SK-N-SH (cell line): ENCODE results near the gene FLRT2.

Experiments used
- EP300 ChIP-seq, 2 experiments: IDR thresholded peaks; 2 replicates each; pipeline versions ENCODE4 v1.4.0 to v1.6.1; 2012; ENCODE audit warnings: borderline replicate concordance in 1 of 2, low read depth in 1 of 2, low read length in 1 of 2
- GATA2 ChIP-seq: sonication (generic); formaldehyde crosslinking; IDR thresholded peaks from 2 replicates; pipeline ENCODE4 v1.5.0; 2020; ENCODE audit warnings: mild to moderate bottlenecking, missing genetic modification reagents
- POLR2AphosphoS5 ChIP-seq: IDR thresholded peaks from 2 replicates; pipeline ENCODE4 v1.6.1; 2012; ENCODE audit warnings: low read depth, low read length
- SMC3 ChIP-seq: IDR thresholded peaks from 2 replicates; pipeline ENCODE4 v1.6.1; 2012; ENCODE audit warnings: low read depth, low read length, improper control_type of control experiment
- YY1 ChIP-seq: IDR thresholded peaks from 2 replicates; pipeline ENCODE4 v1.4.0; 2012; ENCODE audit warnings: low read depth, mild to moderate bottlenecking
- TF ChIP-seq, protein P1 (sequence below): IDR thresholded peaks from 2 replicates; pipeline ENCODE4 v1.6.1; 2012; ENCODE audit warnings: mild to moderate bottlenecking, low read depth, low read length, moderate library complexity
- TF ChIP-seq, protein P2 (sequence below): fragments of 200-600 bp; sonication (generic); IDR thresholded peaks from 2 replicates; pipeline ENCODE4 v1.6.1; 2017; ENCODE audit warnings: antibody characterized with exemption, mild to moderate bottlenecking, moderate library complexity

DNA sequence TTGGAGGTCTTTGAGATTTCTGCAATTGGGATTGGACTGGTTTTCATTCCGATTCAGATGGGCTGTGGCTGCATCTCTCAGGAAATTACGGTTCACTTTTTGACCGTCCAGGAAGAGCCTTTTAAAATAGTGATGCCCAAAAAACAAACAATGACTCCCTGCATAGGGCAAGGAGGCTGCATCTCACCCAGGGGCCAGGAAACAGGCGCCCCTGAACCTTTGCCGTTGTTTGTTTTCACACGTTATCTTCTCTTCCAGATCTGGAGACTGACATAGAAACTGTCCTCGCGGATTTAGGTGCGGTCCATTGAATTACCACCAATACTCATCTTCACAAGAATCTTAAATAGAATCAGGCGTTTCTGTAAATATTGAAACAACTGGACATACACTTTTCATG, 66.0 kb downstream of the FLRT2 start:
- TF ChIP-seq, protein P1, sequence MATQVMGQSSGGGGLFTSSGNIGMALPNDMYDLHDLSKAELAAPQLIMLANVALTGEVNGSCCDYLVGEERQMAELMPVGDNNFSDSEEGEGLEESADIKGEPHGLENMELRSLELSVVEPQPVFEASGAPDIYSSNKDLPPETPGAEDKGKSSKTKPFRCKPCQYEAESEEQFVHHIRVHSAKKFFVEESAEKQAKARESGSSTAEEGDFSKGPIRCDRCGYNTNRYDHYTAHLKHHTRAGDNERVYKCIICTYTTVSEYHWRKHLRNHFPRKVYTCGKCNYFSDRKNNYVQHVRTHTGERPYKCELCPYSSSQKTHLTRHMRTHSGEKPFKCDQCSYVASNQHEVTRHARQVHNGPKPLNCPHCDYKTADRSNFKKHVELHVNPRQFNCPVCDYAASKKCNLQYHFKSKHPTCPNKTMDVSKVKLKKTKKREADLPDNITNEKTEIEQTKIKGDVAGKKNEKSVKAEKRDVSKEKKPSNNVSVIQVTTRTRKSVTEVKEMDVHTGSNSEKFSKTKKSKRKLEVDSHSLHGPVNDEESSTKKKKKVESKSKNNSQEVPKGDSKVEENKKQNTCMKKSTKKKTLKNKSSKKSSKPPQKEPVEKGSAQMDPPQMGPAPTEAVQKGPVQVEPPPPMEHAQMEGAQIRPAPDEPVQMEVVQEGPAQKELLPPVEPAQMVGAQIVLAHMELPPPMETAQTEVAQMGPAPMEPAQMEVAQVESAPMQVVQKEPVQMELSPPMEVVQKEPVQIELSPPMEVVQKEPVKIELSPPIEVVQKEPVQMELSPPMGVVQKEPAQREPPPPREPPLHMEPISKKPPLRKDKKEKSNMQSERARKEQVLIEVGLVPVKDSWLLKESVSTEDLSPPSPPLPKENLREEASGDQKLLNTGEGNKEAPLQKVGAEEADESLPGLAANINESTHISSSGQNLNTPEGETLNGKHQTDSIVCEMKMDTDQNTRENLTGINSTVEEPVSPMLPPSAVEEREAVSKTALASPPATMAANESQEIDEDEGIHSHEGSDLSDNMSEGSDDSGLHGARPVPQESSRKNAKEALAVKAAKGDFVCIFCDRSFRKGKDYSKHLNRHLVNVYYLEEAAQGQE = no peak
- TF ChIP-seq YY1 (no peak), GATA2 (CRISPR knock-in tag) (no peak), EP300 (IDR thresholded peaks at IDR 0.05; ENCODE audit: borderline replicate concordance in 1 of 2, low read depth in 1 of 2, low read length in 1 of 2) (no peak), SMC3 (no peak), POLR2AphosphoS5 (no peak)
- TF ChIP-seq, protein P2, sequence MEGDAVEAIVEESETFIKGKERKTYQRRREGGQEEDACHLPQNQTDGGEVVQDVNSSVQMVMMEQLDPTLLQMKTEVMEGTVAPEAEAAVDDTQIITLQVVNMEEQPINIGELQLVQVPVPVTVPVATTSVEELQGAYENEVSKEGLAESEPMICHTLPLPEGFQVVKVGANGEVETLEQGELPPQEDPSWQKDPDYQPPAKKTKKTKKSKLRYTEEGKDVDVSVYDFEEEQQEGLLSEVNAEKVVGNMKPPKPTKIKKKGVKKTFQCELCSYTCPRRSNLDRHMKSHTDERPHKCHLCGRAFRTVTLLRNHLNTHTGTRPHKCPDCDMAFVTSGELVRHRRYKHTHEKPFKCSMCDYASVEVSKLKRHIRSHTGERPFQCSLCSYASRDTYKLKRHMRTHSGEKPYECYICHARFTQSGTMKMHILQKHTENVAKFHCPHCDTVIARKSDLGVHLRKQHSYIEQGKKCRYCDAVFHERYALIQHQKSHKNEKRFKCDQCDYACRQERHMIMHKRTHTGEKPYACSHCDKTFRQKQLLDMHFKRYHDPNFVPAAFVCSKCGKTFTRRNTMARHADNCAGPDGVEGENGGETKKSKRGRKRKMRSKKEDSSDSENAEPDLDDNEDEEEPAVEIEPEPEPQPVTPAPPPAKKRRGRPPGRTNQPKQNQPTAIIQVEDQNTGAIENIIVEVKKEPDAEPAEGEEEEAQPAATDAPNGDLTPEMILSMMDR = no peak
